ENCODE measurements around the gene TWNK. TPM values are rescaled to one million over a fixed set of nuclear protein-coding genes. Genes with fewer than 3 reads are reported as not detected.

Gene TWNK
- total RNA-seq, 1 experiment from 2014 or later: 38.7 TPM

- Histone ChIP-seq H2AK5ac (ENCODE audit: insufficient read length, low read length) (no peak within 1 kb of the TSS), H4K8ac (replicated peaks; ENCODE audit: insufficient read length, low read depth, low read length) (no peak within 1 kb of the TSS), H3K14ac (ENCODE audit: insufficient read depth, low read length) (peak within 1 kb of the TSS; percentile 89), H2AFZ (ENCODE audit: low read length) (no peak within 1 kb of the TSS), H3K23me2 (ENCODE audit: insufficient read length, low read depth, low read length, poor library complexity, severe bottlenecking) (peaks cover 33% of the 10 kb centered on the region), H2BK5ac (ENCODE audit: insufficient read length, low read length) (no peak within 1 kb of the TSS), H3K56ac (ENCODE audit: insufficient read length, low read depth, low read length) (no peak within 1 kb of the TSS), H3K4me1 (ENCODE audit: insufficient read depth, low read length) (peaks cover 2% of the 10 kb centered on the region; the same call in 1 of the 2 replicates), H4K91ac (ENCODE audit: insufficient read length, low read depth, low read length) (no peak within 1 kb of the TSS), H3K79me1 (ENCODE audit: insufficient read depth, low read depth, low read length, poor library complexity, severe bottlenecking) (no peaks in the 10 kb centered on the region), H3K4ac (ENCODE audit: low read depth, low read length) (no peak within 1 kb of the TSS; the same call in 1 of the 2 replicates), H3K23ac (ENCODE audit: insufficient read length, low read depth, low read length) (no peak within 1 kb of the TSS), H3K27me3 (ENCODE audit: insufficient read depth, low read length) (no peaks in the 10 kb centered on the region), H3K9me3 (ENCODE audit: control insufficient read depth, low read depth, low read length) (no peaks in the 10 kb centered on the region), H2BK12ac (ENCODE audit: insufficient read length, low read depth, low read length) (no peak within 1 kb of the TSS), H3K79me2 (ENCODE audit: insufficient read depth, low read length) (no peaks in the 10 kb centered on the region; the same call in 1 of the 2 replicates), H2BK20ac (ENCODE audit: low read depth, low read length, poor library complexity, severe bottlenecking) (no peak within 1 kb of the TSS), H3K18ac (ENCODE audit: insufficient read length, low read depth, low read length) (peak within 1 kb of the TSS; percentile 88), H3T11ph (ENCODE audit: low read length) (no peak within 1 kb of the TSS), H4K20me1 (ENCODE audit: control insufficient read depth, insufficient read depth, insufficient read length) (no peaks in the 10 kb centered on the region), H2BK120ac (ENCODE audit: low read depth, low read length, poor library complexity, severe bottlenecking) (no peak within 1 kb of the TSS), H3K9ac (ENCODE audit: extremely low read depth, insufficient read length, low read length) (peak within 1 kb of the TSS; percentile 86), H3K4me2 (ENCODE audit: insufficient read depth, insufficient read length, low read length) (peak within 1 kb of the TSS; percentile 98), H2BK15ac (ENCODE audit: low read depth, low read length) (no peak within 1 kb of the TSS), H3K27ac (ENCODE audit: insufficient read length, low read depth, low read length) (peak within 1 kb of the TSS; percentile 14), H4K5ac (ENCODE audit: insufficient read length, low read depth, low read length) (no peak within 1 kb of the TSS)
- Mint-ChIP-seq H3K4me3 (peak within 1 kb of the TSS; percentile 88 to 92), H3K27ac (peak within 1 kb of the TSS; percentile 71 to 97 (median 94)), H3K4me1 (peaks cover 30 to 35% of the 10 kb centered on the region in 2 experiments), H3K36me3 (ENCODE audit: insufficient read depth in 1 of 3, low read depth in 3 of 3) (peaks cover 11 to 26% (median 22%) of the 10 kb centered on the region in 3 experiments), H3K9me3 (no peaks in the 10 kb centered on the region; a peak in 2 of 5 replicates), H3K27me3 (ENCODE audit: low read depth) (no peaks in the 10 kb centered on the region)
- WGBS (ENCODE audit: extremely low coverage, insufficient read length, low lambda C conversion rate): no CpG with 5 or more reads among the region's 44 CpGs
- no peak for DNase-seq
- TF ChIP-seq, protein P1, sequence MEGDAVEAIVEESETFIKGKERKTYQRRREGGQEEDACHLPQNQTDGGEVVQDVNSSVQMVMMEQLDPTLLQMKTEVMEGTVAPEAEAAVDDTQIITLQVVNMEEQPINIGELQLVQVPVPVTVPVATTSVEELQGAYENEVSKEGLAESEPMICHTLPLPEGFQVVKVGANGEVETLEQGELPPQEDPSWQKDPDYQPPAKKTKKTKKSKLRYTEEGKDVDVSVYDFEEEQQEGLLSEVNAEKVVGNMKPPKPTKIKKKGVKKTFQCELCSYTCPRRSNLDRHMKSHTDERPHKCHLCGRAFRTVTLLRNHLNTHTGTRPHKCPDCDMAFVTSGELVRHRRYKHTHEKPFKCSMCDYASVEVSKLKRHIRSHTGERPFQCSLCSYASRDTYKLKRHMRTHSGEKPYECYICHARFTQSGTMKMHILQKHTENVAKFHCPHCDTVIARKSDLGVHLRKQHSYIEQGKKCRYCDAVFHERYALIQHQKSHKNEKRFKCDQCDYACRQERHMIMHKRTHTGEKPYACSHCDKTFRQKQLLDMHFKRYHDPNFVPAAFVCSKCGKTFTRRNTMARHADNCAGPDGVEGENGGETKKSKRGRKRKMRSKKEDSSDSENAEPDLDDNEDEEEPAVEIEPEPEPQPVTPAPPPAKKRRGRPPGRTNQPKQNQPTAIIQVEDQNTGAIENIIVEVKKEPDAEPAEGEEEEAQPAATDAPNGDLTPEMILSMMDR (conservative IDR thresholded peaks at IDR 0.05): no peak
These were observed 12.4 kb downstream of the TWNK start, which contains the start of gene LZTS2 for GRCh38 chr10:100999742-101000126. TSS of gene LZTS2 (plus strand) at chr10:100999808. CDS start at chr10:101002539, 2,731 bp downstream.
